Measurements from ENCODE around the gene SNX5.

Gene SNX5

DNA sequence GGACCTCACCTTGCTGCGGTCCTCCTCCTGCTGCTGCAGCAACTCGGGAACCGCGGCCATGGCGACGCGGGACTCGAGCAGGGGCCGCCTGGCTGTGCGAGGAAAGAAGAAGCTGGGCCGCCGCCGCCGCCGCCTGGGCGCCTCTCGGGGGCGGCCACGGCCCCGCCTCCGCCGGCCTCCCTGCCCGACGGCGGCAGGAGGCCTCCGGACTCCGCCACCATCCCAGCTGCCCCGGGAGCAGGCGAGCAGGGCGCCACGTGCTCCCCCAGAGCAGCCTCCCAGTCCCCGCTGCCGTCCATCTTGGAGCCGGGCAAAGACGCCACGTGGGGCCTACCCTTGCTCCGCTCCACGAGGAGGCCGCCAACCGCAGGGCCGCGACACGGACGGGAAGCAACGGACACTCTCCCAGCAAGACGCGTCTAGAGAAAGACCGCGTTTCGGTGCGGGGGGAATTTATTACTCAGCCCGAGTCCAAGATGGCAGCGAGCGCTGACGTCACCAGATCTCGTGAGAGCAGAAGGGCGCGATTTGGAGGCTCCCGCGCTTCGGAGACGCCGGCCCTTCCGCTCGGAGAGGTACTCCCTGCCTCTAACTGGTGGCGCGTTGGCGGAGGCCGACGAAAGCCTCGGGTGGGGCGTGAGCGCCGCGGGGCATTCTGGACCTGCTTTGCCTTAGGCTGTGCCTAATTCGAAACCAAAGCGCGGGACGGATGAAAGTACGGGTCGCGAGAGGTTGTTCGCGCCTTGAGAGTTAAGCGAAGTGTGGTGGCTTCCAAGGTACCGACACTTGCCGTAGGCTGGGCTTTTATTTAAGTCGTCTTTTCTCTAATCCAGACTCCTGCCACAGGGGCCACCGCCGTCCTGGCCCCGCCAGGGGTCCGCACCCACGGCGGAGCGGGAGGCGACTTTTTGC lies at the start of gene SNX5, which contains the start of gene MGME1:
Gene SNX5, minus strand, starts transcription at position 429 of the 912 bp plus-strand sequence. Its CDS starts 369 bp downstream, at position 60.
Gene MGME1, plus strand, starts transcription at position 653 of the 912 bp plus-strand sequence. CDS start 842 bp downstream, outside the sequence.
- DNase-seq (ENCODE audit: low read depth, low spot score) = peak; percentile 99

DNA sequence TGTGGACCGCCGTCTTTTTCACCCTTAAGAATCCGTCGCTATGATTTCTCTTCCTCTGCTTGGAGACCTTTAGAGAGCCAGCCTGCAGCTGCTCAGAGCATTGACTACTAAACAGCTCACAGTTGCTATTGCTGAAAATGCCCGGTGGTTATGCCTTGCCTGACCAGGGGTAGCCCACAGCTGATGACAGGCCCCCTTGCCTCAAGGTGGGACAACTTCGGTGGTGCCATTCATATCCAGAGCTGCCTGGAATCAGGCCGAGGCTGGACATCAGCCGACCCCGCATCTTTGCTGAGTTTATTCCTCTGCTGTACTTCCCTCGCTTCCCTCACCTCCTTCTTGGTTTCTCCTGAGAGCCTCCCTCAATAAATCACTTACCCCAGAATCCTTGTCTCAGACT lies 49.5 kb upstream of the SNX5 start:
- DNase-seq (ENCODE audit: low read depth, low spot score) = no peak

DNA sequence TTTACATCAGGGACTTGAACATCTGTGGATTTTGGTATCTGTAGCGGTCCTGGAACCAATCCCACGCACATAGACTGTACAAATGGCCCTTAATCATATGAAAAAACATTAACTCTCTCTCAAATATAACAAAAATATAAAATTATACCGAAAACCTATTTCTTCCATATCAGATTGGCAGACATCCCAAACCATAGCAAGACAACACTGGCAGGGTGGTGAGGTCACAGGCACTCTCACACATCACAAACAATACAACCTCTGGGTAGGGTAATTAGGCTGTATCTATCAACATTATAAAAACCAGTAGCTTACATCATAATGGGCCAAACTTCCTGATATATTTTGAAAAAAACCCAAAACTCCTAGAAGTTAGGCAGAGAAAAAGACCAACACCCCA lies 48.2 kb upstream of the SNX5 start:
- DNase-seq (ENCODE audit: low read depth, low spot score) = no peak

DNA sequence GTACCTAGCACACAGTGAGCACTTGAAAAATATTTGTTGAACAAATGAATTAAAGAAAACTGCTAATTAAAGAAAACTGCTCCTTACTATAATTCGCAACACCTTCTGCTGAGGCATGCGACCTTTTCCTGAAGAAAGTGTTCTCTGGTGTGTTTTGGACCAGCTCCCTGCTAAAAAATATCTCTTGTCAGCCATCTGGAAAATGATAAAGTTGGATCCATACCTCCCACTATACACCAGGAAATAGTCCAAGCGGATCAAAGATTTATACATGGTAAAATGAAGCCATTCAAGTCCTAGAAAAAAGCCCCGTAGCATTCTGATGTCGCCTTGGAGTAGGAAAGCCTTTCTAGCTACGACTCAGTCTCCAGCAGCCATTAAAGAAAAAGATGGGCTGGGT lies 45.8 kb upstream of the SNX5 start:
- DNase-seq (ENCODE audit: low read depth, low spot score) = no peak

DNA sequence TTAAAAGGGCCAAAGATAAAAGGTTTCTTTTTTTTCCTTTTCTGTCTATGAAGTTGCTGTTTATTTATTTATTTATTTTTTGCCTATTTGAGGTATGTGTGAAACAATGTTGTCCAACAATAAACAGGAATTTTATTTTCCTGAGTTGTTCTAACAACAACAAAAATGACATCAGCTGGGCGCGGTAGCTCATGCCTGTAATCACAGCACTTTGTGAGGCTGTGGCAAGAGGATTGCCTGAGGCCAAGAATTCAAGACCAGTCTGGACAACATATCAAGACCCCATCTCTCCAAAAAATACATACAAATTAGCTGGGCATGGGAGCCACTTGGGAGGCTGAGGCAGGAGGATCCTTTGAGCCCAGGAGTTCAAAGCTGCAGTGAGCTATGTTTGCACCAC lies 44.3 kb upstream of the SNX5 start:
- DNase-seq (ENCODE audit: low read depth, low spot score) = no peak

DNA sequence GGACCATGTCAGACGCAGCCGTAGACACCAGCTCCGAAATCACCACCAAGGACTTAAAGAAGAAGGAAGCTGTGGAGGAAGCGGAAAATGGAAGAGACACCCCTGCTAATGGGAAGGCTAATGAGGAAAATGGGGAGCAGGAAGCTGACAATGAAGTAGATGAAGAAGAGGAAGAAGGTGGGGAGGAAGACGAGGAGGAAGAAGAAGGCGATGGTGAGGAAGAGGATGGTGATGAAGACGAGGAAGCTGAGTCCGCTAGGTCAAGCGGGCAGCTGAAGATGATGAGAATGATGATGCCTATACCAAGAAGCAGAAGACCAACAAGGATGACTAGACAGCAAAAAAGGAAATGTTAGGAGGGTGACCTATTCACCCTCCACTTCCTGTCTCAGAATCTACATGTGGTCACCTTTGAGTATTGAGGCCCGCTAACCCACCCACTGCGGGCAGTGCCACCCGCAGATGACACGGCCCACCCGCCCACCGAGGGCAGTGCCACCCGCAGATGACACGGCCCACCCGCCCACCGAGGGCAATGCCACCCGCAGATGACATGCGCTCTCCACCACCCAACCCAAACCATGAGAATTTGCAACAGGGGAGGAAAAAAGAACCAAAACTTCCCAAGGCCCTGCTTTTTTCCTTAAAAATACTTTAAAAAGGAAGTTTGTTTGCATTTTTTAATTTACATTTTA lies 43.5 kb upstream of the SNX5 start:
- DNase-seq (ENCODE audit: low read depth, low spot score) = no peak

DNA sequence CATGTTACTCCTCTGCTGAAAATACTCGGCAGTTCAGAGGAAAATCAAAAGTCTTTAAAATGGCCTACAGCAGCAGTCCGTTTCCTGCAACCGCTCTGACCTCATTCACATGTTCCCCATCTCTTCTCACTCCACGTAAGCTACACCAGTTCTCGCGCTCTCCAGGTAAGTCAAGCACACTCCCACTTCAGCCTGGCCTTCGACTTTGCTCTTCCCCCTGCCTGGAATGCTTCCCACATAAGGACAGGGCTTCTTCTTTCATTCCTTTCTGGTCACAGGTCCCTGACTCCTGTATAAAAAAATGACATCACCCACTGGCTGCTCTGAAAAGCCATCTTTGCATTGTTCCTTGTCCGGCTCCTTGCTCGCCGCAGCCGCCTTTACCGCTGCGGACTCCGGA lies 42.9 kb upstream of the SNX5 start:
- DNase-seq (ENCODE audit: low read depth, low spot score) = no peak

DNA sequence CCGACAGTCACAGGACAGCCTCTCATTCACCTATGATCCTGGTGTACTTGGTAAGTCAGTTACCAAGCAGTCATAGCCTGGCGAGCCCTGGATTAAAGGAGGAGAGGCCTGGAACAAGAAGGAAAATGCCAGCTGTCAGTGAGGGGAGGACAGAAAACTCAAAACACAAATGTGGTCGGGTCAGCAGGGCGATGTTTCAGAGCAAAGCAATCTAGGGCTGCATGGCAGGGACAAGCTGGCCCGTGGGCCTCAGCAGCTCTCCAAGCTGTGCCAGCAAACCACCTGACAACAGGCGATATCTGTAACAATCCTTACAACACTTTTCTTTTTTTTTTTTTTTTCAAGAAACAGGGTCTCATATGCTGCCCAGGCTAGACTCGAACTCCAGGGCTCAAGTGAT lies 40.5 kb upstream of the SNX5 start:
- no peak for DNase-seq (ENCODE audit: low read depth, low spot score)

DNA sequence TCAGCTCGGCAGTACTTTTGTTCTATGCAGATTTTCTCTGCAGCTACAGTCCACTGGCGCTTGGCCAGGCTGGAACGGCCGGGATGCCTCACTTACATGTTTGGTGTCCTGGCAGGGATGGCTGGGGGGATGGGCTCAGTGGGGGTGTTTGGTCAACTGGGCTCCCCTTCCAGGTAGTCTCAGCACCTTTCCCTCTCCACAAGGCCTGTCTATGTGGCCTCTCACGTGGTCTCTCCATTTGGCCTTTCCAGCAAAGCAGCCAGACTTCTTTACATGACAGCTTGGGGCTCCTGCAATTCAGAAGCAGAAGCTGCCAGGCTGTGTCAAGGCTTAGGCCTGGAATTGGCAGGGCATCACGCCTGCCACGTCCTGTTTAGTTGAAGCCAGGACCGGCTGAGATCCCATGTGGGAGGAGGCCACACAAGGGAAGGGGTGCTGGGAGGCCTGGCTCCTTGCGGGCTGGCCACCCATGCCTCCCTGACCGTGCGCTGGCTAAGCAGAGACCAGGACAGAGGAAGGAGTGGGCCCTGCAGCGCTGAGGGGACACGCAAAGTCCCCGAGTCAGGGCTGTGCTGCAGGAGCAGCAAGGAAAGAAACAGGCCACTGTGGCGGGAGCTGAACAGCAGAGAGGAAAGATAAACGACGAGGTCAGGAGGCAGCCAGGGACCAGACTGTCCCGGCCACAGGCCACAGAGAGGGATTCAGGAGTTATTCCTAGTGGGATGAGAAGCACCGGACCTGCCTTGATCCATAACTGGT lies 39.1 kb upstream of the SNX5 start:
- DNase-seq (ENCODE audit: low read depth, low spot score) = no peak

DNA sequence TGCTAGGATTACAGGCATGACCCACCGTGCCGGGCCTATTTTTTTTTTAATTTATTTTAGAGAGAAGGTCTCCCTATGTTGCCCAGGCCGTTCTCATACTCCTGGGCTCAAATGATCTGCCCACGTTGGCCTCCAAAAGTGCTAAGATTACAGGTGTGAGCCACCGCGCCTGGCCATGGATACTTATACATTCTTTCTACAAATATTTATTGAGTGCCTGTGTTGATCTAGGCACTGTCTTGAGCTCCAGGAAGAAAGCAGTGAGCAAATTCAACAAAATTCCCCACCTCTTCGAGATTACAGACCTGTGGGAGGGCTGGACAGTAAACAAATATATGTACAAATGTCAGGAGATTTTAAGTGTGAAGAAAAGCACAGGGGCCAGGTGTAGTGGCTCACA lies 38.1 kb upstream of the SNX5 start:
- no peak for DNase-seq (ENCODE audit: low read depth, low spot score)

DNA sequence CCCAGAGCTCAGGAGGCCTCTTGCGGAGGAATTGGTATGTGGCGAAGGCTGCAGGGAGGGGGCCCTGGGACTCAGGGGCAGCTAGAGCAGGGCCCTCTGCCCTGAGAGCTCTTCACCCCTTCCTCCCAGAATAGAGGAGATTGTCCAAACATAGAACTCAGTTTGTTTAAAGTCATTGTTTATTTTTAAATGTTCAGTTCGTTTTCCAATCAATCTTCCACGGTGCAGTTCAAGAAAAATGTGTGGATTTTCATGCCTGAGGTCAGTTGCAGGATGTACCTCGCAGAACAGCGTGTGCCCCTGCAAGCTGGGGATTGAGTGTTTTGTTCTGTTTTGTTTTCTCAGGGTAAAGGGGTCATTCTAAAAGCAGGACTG lies 37.4 kb upstream of the SNX5 start:
- DNase-seq (ENCODE audit: low read depth, low spot score) = no peak

DNA sequence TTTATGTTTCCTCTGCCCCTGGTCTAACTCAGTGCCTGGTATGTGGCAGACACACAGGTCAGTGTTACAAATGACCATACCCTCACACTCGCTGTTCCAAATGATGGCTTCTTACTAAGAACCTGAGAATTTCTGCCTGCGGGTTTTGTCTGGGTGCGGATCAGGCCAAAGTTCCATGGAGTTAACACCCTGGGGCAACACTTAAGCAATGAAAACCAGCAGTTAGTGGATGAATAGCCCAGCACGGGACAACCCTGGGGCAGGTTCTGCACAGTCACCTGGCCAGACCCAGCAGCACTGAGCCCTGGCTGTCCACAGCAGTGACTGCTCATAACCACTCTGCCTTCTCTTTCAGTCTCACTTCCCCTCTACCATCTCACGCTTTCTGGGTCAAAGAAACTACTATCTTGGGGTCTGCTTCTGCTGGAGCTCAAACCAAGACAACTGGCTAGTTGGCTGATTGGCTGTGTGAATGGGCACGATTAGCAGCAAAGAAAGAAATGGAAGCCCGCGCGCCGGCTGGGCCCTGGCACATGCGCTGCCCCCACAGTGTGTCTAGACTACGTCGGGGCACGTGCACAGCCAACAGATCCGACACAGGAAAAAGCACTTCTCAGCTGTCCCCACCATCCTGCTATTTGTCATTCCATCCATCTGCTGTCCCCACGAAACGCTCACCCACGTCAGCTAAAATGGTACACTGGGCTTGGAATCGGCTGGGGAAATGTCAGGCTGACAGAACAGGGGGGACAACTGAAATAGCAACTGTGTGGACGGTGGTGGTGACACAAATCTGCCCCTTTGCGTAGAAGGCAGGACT lies 36.8 kb upstream of the SNX5 start:
- DNase-seq (ENCODE audit: low read depth, low spot score) = no peak

DNA sequence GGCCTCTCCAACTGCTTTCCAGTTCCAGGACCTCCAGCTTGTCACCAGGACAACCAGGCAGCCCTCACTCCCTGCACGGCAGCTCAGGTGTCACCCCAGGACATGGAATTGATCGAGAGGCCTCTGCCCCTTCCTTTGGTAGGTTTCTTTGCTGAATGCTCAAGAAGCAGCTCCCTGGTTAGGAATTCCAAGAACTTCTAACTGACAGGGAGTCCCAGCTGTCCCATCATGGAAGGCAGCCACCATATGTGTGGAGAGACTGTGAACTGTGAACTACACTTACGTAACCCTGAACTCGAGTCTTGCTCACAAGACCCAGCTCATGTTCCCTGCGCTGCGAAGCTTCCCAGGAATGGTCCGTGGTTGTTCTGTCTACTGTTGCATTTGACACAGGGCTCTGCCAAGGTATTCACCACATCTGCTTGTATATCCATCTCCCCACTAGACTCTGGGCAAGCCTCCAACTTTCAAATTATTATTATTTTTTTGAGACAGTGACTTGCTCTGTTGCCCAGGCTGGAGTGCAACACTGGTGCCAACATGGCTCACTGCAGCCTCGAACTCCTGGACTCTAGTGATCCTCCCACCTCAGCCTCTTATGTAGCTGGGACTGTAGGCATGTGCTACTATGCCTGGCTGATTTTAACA lies 35.9 kb upstream of the SNX5 start:
- no peak for DNase-seq (ENCODE audit: low read depth, low spot score)

DNA sequence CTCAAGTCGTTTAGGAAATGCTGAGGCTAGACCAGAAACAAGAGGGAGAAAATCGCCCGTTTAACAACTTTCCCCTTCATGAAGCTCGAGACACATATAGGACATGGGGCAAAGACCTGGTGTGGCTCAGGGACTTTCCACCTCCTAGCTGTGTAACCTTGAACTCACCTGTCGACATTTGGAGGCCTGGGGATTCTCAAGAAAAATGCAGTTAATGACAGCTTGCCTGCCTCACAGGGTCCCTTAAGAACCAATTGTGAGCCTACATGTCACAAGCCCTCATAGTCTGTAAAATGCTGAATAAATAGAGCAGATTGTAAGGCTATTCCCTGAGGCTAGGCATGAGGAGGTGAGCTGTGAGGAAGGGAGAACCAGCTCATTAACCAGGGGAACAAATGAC lies 35.3 kb upstream of the SNX5 start:
- no peak for DNase-seq (ENCODE audit: low read depth, low spot score)

DNA sequence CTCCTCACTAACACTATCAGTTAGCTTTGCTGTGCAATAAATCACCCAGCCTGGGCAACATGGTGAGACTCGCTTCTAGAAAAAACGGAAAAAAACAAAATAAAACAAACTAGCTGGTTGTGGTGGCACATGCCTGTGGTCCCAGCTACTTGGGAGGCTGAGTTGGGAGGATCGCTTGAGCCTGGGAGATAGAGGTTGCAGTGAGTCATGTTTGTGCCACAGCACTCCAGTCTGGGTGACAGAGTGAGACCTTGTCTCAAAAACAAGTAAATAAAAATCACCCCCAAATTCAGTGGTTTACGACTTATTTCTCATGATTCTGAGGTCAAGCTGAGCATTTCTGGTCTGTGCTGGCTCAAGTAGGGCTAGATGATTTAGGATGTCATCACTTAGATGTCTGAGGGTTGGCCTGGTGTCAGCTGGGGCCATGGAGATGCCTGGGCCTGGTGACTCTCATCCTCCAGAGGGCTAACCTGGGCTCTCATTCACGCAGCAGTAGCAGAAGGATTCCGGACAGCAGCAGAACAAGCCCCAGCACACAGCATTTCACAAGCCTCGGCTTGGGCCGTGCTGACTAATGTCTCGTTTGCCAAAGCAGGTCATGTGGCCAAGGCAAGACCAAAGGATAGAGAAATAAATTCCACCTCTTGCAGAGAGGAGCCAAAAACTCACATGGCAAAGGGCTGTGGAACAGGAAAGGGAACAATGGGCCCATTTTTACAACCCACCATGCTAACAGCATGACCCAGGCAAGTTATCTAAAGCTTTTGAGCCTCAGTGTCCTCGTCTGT lies 32.7 kb upstream of the SNX5 start:
- DNase-seq (ENCODE audit: low read depth, low spot score) = no peak

DNA sequence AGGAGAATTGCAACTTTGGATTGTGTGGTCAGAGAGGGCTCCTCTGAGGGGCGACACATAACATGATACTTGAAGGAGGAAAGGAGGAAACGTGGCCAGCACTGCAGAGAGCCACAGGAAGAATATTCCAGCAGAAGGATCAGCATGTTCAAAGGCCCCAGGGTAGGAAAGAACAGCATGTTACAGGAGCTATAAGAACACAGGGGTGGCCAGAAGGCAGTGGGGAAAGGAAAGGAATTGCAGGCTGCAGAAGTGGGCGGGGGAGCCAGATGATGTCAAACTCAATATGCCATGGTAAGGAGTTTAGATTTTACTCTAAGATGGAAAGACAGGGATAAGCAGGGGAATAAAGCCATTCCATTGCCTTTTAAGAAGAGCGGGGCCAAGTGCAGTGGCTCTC lies 31.0 kb upstream of the SNX5 start:
- DNase-seq (ENCODE audit: low read depth, low spot score) = no peak

DNA sequence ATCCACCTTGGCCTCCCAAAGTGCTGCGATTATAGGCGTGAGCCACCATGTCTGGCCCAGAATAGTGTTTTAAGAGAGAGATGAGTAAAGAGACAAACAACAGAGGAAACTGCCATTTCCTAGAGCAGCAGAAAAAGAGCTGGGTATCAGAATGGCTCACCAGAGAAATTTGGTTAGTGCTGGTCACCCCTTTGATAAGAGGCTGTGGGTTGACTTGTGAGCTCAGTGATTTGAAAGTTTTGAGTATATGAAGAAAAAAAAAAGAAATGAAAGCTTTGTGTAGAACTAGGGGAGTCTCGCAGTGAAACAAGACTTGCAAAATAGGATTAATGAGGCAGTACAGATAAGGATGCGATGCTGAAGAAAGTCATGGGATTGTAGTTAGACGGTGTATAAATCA lies 29.9 kb upstream of the SNX5 start:
- DNase-seq (ENCODE audit: low read depth, low spot score) = no peak

DNA sequence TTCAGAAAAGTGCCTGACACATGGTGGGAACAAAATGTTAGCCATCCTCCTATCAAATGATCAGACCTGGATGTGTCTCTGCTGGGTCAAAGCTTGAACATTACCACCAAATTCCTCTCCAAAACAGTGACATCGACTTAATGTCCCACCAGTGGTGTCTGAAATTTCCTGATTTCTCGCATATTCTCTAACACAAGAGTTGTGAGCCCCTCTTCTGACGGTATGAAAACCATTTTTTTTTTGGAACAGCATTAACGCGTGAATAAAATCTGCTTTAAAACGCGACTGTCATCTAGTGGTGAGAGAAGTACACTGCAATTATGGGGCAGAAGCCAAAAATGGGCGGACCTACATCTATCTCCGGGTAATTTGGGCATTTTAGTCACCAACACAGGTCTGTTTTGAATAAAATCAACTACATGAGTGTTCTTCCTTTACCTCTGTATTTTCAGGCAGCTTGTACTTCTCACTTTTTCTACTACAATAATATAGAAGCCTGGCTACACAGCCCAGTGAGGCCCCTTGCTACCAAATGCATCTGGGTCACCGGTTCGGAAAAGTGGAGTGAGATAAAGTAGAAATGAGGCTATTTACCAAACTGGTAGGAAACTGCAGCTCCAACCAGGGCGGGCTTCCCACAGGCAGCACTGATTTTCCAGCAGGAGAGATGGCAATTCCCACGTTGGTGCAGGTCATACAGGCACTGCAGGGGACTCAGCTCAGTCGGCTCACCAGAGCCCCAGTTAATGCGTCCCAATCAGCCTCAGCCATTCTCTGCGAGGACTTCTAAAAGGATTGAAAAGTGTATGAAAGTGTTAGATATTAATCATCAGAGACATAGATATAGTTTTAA lies 27.6 kb upstream of the SNX5 start:
- DNase-seq (ENCODE audit: low read depth, low spot score) = peak; percentile 23

DNA sequence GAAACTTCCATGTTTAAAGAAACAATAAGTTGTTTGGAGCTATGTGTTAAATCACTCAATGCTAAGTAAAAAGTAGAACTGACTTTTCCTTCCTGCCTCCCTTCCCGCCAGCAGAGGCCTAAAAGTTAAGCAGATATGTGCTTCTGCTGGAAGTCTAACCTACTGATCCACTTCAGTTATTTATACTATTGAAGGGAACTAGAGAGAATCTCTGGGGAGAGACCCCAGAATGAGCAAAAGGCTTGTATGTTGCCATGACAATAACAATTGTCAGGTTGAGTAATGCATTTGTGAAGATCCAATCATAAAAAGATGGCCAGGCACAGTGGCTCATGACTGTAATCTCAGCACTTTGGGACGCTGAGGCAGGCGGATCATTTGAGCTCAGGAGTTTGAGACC lies 25.0 kb upstream of the SNX5 start:
- no peak for DNase-seq (ENCODE audit: low read depth, low spot score)

Measured in activated CD4-positive, CD25-positive, alpha-beta regulatory T cell treated with anti-CD3 and anti-CD28 coated beads, Interleukin-2, amount 50 U/mL, for 16 hours (primary cell).